Esophagus squamous epithelium (tissue), 5 donors: Measurements from ENCODE around the gene NXT1. TPM values are rescaled to one million over a fixed set of nuclear protein-coding genes. Genes with fewer than 3 reads are reported as not detected.
"Not testable (repeated sequence)": the region's sequence is repeated elsewhere in the genome, so short reads cannot be mapped to it uniquely, and the experiment has no call there.

Experiments used
- DNase-seq: peaks from one replicate; lab custom pipeline; 2025; lab: John Stamatoyannopoulos, UW
- H3K27ac ChIP-seq, 4 donors: fragments of 200-600 bp; sonication (generic); one replicate each; pipeline ENCODE4 v1.5.1; 2016 to 2019; ENCODE audit warnings: mild to moderate bottlenecking in 1 of 4
- H3K27me3 ChIP-seq, 4 donors: fragments of 200-600 bp; sonication (generic); 1 replicate in 3 of 4; 2 replicates in 1 of 4; pipeline versions ENCODE4 v1.5.1 to v1.6.0; 2017 to 2021; ENCODE audit warnings: antibody characterized with exemption in 1 of 4
- H3K36me3 ChIP-seq, 3 donors: fragments of 200-600 bp; sonication (generic); one replicate each; pipeline ENCODE4 v1.5.1; 2016 to 2019
- H3K4me1 ChIP-seq, 3 donors: fragments of 200-600 bp; sonication (generic); one replicate each; pipeline ENCODE4 v1.5.1; 2017 to 2019
- H3K4me3 ChIP-seq, 4 donors: fragments of 200-600 bp; sonication (generic); 1 replicate in 3 of 4; 2 replicates in 1 of 4; pipeline ENCODE4 v1.5.1; 2016 to 2019; ENCODE audit warnings: mild to moderate bottlenecking in 2 of 4, moderate library complexity in 1 of 4
- H3K9me3 ChIP-seq, 3 donors: fragments of 200-600 bp; sonication (generic); one replicate each; pipeline ENCODE4 v1.5.1; 2016 to 2019
- POLR2A ChIP-seq, 4 donors: fragments of 450-650 bp; IDR thresholded peaks; one replicate each; pipeline ENCODE4 v1.6.1; 2017; ENCODE audit warnings: antibody characterized with exemption in 4 of 4, mild to moderate bottlenecking in 4 of 4, moderate library complexity in 3 of 4
- WGBS, 2 donors: methylation state at CpG; one replicate each; pipeline ENCODE4 v1.1.5; 2018; 5-methylcytosine and 5-hydroxymethylcytosine counted together
- intact Hi-C: fragments of 100-400 bp; cut with DNase I; formaldehyde crosslinking; loops from one replicate; pipeline ENCODE4 v1.15.0; 2022
- total RNA-seq, 4 donors: library from RNA; depleted of rRNA; stranded (reverse); fragments of >200 nt; gene quantifications; one replicate each; pipeline ENCODE4 v1.1.0, GENCODE V29; 2016
- TF ChIP-seq, protein P1 (sequence below), 6 experiments: fragments of 450-650 bp in 4 of 6; fragments of 200-600 bp in 2 of 6; sonication (generic) in 2 of 6; IDR thresholded peaks; one replicate each; pipeline ENCODE4 v1.5.1; 2016 to 2019; ENCODE audit warnings: antibody characterized with exemption in 6 of 6, mild to moderate bottlenecking in 4 of 6, moderate library complexity in 4 of 6
- donor health status: DM: yes; HTN: yes; CAD: no.

The NXT1 gene
- total RNA-seq, 4 donors from 2014 or later: 21.3 to 43.0 (median 38.0) TPM

DNA sequence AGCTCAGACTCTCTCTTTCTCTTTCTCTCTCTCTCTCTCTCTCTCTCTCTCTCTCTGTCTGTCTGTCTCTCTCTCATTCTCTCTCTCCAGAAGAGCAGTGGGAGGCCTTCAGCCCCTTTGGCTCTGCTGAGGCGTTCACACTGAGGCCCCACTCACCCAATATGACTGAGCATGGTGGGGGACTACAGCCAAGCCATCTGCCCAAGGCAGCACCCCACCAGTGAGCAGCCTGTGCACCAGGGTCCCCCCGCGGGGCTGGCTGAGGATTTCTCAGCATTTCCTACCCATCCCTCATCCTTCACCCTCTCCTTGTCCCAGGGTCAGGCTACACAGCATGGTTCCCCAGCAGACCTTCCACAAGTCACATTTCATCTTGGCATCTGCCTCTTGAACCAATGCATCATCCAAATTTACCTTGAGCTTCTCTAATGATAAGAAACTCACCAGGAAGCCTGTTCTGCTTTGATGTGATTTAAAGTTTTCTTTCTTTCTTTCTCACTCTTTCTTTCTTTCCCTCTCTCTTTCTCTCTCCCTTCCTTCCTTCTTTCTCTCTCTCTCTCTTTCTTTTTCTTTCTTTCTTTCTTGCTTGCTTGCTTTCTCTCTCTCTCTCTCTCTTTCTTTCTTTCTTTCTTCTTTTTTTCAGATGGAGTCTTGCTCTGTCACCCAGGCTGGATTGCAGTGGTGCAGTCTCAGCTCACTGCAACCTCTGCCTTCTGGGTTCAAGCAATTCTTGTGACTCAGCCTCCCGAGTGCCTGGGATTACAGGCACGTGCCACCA, 47.1 kb upstream of the NXT1 start:
- Histone ChIP-seq H3K27ac (no peak overlapping the region), H3K4me3 (no peak overlapping the region), H3K36me3 (no peaks in the 10 kb centered on the region), H3K4me1 (no peaks in the 10 kb centered on the region), H3K9me3 (no peaks in the 10 kb centered on the region), H3K27me3 (no peaks in the 10 kb centered on the region)
- intact Hi-C loops: no loop called here
- WGBS, 2 donors: 63 to 69% methylated on average over 5 of the region's 5 CpGs
- no peak for DNase-seq
- no peak for TF ChIP-seq POLR2A (IDR thresholded peaks at IDR 0.05)
- TF ChIP-seq, protein P1, sequence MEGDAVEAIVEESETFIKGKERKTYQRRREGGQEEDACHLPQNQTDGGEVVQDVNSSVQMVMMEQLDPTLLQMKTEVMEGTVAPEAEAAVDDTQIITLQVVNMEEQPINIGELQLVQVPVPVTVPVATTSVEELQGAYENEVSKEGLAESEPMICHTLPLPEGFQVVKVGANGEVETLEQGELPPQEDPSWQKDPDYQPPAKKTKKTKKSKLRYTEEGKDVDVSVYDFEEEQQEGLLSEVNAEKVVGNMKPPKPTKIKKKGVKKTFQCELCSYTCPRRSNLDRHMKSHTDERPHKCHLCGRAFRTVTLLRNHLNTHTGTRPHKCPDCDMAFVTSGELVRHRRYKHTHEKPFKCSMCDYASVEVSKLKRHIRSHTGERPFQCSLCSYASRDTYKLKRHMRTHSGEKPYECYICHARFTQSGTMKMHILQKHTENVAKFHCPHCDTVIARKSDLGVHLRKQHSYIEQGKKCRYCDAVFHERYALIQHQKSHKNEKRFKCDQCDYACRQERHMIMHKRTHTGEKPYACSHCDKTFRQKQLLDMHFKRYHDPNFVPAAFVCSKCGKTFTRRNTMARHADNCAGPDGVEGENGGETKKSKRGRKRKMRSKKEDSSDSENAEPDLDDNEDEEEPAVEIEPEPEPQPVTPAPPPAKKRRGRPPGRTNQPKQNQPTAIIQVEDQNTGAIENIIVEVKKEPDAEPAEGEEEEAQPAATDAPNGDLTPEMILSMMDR (IDR thresholded peaks at IDR 0.05): no peak

- Histone ChIP-seq H3K27me3 (no peaks in the 10 kb centered on the region), H3K4me1 (no peaks in the 10 kb centered on the region), H3K36me3 (no peaks in the 10 kb centered on the region), H3K4me3 (peak overlapping the region in 1 of 4 donors; percentile 2), H3K27ac (peak overlapping the region in 3 of 4 donors; percentile 22 to 85 (median 56)), H3K9me3 (no peaks in the 10 kb centered on the region)
- no peak for DNase-seq
- intact Hi-C loops: no loop called here
- WGBS, 2 donors: 79 to 88% methylated on average over 15 of the region's 16 CpGs
- no peak for TF ChIP-seq POLR2A (IDR thresholded peaks at IDR 0.05)
- TF ChIP-seq, protein P1 (IDR thresholded peaks at IDR 0.05): no peak
Observed at GRCh38 chr20:23304616-23305015, 46.0 kb upstream of the NXT1 start.

- WGBS, 2 donors: 79 to 100% methylated on average over 2 to 3 of the region's 3 CpGs
- intact Hi-C loops: no loop called here
- Histone ChIP-seq H3K36me3 (no peaks in the 10 kb centered on the region), H3K9me3 (no peaks in the 10 kb centered on the region), H3K4me3 (peak overlapping the region in 1 of 4 donors; percentile 2), H3K4me1 (no peaks in the 10 kb centered on the region), H3K27ac (peak overlapping the region in 2 of 4 donors; percentile 56 to 85), H3K27me3 (no peaks in the 10 kb centered on the region)
- no peak for DNase-seq
- TF ChIP-seq, protein P1 (IDR thresholded peaks at IDR 0.05): no peak
- TF ChIP-seq POLR2A (IDR thresholded peaks at IDR 0.05): no peak
Observed at GRCh38 chr20:23305098-23305497, 45.5 kb upstream of the NXT1 start.

- H3K4me1 ChIP-seq, intact Hi-C loops, DNase-seq, H3K9me3 ChIP-seq, H3K27ac ChIP-seq, H3K4me3 ChIP-seq, H3K36me3 ChIP-seq, H3K27me3 ChIP-seq: not testable (repeated sequence)
- WGBS, 2 donors: 83 to 88% methylated on average over 2 to 4 of the region's 4 CpGs
Observed at GRCh38 chr20:23307393-23307792, 43.2 kb upstream of the NXT1 start.

GRCh38 chr20:23308024-23308423, 42.6 kb upstream of the NXT1 start:
- no peak for TF ChIP-seq POLR2A (IDR thresholded peaks at IDR 0.05)
- TF ChIP-seq, protein P1 (IDR thresholded peaks at IDR 0.05): no peak
- no peak overlapping the region for H3K4me3 ChIP-seq
- no peak for DNase-seq
- H3K27me3 ChIP-seq: no peaks in the 10 kb centered on the region
- no peaks in the 10 kb centered on the region for H3K36me3 ChIP-seq
- no peaks in the 10 kb centered on the region for H3K9me3 ChIP-seq
- H3K4me1 ChIP-seq: no peaks in the 10 kb centered on the region
- WGBS, 2 donors: 80 to 84% methylated on average over 3 of the region's 3 CpGs
- intact Hi-C loops: no loop called here
- no peak overlapping the region for H3K27ac ChIP-seq
